GM21576 (cell line): Measurements from ENCODE around the gene ARF1.

Source experiments
- ATAC-seq: cut with Tn5 transposase; IDR thresholded peaks from one replicate; pipeline ENCODE4 v1.9.1; 2021; ENCODE audit warnings: mild to moderate bottlenecking, moderate library complexity; ENCODE audit not compliant: unreplicated experiment

Gene ARF1

DNA sequence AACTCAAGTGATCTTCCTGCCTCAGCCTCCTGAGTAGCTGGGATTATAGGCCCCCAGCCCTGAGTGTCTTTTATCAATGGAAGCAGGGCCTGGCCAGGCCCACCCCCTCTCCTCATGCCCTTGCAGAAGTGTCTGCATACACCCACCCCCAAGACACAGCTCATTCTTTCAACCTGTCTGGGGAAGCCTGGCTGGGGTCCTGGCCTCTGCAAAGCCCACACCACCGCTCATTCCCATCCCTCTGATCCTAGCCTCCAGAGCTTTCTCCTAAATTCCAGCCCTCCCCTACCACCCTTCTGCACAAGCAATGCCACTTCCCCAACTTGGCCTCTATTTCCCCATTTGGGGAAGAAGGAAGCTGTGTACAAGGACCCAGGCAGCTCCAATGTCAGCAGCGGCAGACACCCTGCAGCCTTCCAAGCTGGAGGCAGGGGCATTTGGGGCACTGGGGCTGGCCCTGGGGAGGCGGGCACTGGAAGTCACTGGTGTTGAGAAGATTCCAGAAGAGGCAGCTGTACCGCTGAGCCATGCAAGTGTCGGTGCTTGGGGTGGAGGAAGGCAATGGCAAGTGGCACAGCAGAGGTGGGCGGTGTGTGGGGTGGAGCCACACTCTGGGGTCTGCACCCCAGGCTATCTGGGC is 33.7 kb upstream of the ARF1 start:
- ATAC-seq: no peak

DNA sequence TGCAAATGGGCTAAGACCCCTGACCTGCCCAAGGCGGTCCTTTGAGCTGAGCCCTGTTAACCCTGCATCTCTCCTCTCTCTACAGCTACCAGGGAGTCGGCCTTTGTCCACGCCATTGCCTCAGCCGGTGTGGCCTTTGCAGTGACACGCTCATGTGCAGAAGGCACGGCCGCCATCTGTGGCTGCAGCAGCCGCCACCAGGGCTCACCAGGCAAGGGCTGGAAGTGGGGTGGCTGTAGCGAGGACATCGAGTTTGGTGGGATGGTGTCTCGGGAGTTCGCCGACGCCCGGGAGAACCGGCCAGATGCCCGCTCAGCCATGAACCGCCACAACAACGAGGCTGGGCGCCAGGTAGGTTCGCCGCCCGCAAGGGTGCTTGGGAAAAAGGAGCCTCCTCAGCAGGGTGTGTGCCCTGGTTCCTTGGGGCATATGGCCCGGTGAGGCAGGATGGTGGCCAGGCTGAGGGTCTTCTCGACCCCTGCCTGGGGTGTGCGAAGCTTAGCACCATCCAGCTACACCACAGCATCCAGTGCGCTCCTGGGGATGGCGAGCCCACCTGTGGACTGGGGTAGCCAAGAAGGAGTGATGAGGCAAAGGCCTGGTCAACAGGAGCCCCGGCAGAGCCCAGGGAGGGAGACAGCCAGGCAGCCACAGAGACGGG is 31.8 kb upstream of the ARF1 start:
- no peak for ATAC-seq

DNA sequence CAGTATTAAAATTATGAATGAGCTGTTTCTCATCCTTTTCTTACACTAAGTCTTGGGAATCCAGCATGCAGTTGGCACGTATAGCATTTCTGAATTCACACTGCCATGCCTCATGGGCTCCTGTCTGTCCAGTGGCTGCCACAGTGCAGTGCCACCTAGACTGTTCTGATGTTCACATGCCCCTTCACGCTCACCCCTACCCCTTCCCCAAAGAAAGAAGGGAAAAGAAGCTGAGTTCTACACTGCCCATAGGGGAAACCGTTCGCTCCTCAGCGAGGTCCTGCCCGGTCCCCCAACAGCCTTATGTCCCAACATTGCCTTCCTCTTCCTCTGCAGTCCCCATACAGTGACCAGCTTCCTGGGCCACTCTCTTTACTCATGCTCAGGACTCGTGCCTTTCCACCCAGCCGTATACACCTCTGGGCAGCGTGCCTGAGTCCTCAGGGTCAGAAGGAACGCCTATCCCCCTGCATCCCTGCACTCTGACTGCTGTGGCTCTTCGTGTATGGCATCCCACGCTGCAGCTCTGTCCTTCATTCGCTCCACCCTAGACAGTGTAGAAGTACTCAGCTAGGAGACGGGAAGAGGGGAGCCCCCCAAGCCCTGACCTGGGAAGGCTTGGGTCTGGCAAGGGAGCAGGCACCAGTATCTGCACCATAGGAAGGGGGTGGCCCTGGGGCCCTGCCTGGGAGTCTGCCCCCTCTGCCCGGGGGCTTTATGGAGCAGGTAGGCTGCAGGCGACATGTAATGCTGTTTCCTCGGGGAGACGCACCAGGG is 24.1 kb upstream of the ARF1 start:
- no peak for ATAC-seq

DNA sequence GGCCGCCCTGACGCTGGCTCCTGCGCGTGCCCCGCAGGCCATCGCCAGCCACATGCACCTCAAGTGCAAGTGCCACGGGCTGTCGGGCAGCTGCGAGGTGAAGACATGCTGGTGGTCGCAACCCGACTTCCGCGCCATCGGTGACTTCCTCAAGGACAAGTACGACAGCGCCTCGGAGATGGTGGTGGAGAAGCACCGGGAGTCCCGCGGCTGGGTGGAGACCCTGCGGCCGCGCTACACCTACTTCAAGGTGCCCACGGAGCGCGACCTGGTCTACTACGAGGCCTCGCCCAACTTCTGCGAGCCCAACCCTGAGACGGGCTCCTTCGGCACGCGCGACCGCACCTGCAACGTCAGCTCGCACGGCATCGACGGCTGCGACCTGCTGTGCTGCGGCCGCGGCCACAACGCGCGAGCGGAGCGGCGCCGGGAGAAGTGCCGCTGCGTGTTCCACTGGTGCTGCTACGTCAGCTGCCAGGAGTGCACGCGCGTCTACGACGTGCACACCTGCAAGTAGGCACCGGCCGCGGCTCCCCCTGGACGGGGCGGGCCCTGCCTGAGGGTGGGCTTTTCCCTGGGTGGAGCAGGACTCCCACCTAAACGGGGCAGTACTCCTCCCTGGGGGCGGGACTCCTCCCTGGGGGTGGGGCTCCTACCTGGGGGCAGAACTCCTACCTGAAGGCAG is 23.4 kb upstream of the ARF1 start:
- ATAC-seq: peak; percentile 14

DNA sequence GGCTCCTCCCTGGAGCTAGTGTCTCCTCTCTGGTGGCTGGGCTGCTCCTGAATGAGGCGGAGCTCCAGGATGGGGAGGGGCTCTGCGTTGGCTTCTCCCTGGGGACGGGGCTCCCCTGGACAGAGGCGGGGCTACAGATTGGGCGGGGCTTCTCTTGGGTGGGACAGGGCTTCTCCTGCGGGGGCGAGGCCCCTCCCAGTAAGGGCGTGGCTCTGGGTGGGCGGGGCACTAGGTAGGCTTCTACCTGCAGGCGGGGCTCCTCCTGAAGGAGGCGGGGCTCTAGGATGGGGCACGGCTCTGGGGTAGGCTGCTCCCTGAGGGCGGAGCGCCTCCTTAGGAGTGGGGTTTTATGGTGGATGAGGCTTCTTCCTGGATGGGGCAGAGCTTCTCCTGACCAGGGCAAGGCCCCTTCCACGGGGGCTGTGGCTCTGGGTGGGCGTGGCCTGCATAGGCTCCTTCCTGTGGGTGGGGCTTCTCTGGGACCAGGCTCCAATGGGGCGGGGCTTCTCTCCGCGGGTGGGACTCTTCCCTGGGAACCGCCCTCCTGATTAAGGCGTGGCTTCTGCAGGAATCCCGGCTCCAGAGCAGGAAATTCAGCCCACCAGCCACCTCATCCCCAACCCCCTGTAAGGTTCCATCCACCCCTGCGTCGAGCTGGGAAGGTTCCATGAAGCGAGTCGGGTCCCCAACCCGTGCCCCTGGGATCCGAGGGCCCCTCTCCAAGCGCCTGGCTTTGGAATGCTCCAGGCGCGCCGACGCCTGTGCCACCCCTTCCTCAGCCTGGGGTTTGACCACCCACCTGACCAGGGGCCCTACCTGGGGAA is 22.7 kb upstream of the ARF1 start:
- peak; percentile 51 for ATAC-seq

DNA sequence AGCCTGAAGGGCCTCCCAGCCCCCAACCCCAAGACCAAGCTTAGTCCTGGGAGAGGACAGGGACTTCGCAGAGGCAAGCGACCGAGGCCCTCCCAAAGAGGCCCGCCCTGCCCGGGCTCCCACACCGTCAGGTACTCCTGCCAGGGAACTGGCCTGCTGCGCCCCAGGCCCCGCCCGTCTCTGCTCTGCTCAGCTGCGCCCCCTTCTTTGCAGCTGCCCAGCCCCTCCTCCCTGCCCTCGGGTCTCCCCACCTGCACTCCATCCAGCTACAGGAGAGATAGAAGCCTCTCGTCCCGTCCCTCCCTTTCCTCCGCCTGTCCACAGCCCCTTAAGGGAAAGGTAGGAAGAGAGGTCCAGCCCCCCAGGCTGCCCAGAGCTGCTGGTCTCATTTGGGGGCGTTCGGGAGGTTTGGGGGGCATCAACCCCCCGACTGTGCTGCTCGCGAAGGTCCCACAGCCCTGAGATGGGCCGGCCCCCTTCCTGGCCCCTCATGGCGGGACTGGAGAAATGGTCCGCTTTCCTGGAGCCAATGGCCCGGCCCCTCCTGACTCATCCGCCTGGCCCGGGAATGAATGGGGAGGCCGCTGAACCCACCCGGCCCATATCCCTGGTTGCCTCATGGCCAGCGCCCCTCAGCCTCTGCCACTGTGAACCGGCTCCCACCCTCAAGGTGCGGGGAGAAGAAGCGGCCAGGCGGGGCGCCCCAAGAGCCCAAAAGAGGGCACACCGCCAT is 21.9 kb upstream of the ARF1 start:
- no peak for ATAC-seq

DNA sequence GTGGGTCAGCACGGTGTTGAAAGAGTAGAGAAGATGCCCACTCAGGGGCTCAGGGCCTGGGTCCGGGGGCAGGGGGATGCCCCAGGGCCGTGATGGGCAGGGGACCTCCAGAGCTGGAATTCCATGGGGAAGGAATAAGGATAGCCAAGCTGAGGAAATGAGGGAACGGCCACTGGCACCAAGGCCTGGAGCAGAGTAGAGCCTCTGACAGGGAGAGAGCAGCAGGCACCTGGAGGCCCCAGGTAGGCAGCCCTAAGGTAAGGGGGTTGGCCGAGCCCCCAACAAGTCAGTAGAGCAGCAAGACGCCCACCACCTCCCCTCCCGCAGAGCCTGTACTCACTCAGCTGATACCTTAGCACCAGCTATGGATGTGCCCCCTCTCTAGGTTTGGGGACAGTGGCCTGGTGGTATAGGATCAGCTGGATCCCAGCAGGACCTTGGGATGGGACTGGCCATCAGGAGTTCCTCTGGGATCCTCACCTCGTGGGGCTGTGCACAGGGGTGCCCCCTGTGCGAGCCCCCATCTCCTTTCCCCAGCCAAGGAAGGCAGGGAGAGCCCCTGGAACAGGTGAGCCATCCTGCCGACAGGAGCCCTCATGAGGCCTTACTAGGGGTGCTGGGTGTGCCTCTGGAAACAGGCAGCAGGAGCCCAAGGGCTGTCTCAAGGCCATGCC is 21.0 kb upstream of the ARF1 start:
- ATAC-seq: no peak

DNA sequence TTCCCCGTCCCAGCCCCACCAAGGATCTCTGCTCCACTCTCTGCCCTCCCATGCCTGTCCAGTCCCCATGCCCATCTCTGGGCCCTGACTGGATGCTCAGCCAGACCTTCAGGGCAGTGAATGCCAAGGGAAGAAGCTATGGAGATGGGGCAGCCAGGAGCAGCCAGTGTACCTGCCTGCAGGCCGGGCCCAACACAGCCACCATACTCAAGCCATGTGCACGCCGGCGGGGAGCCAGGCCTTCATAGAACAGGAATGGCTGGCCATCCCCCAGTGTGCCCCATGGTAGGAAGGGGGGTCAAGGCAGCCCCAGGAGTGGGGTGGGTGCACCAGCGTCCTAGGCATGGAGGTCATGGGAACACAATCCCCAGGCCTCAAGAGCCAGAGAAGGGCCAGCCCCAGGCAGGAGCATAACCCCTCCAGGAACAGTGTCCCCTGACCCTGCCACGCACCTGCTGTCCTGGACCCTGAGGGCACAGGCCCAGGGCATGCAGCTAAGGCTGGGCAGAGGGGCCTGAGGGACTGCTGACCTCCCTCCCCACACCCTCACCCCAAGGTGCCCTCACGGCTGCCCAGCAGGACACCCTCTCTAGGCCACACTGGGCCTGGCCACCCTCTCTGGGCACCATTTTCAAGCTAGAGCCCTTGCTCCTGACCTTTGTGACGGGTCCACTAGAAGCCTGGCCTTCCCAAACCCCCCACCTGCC is 20.3 kb upstream of the ARF1 start:
- ATAC-seq: no peak

DNA sequence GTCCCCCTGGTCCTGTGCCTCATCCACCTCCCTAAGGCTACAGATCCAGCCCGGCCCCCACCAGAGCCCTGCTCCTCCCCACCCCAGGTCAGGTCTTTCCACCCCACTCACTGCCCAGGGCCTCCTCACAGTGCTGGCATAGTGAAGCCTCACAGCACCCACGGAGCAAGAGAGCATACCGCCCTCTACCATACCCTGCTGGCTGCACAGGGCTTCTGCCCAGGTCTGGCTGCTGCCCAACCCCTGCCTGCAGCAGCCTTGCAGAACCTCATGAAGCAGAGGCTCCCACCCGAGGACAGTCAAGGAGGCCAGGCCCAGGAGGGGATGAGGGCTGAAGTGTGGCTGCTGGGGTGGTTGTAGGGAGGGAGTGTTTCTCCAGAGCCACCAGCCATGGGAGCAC is 19.7 kb upstream of the ARF1 start:
- ATAC-seq: no peak

DNA sequence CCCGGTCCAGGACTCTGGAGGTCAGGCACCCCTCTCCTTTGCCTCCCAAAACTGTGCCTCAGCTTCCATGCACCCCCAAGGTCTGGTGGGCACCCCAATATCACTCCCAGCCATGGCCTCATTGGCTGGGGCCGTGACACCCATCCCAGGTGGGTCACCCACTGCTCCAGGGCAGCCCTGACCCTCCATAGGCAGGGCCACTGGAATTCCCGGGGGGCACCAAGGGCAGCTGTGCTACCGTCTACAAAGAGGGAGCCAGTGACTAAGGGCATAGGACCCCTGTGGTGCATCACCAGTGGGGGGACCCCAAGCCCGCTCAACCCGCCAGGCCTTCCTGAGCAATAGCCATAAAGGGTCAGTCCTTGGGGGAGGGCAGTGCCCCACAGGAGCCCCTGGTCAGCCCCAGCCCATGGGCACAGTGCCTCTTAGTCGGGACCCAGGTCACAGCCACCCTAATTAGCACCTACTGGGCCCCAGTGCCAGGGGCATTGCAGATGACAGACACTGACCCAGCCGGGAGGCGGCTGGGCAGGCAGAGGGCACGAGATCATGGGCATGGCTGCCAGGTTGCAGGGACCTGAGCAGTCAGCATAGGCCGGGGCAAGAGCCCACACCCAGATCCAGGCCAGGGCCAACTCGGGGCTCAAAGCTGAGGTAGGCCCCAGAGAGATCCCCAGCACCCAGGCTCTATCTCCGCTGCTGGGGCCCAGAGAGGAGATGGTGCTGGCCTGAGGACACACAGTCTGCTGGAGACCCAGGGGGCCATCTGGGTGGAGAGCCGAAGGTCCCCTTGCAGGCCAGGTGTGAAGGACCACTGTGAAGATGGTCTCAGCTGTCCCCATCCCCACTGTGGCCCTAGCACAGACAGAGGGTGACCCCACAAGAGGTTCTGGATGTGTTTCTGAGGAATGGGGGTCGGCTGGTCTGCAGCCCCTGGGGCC is 19.0 kb upstream of the ARF1 start:
- ATAC-seq: no peak

DNA sequence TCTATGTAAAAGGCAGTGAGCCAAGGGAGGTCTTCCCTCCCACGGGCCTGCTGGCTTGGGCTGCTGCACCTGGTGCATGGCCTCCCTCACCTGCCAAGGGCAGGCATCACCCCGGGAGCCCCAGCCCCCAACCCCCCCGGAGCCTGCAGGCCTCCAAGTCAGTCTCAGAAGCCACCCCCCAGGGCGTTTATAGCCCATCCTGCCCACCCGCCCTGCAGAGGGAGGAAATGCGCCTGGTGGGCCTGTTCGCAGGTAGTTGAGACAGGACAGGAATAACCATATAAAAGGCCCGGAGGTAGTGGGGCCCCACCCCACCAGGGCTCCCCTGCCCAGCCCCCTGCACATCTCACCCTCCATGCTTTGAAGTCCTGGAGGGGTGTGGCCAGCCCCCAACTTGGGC is 18.2 kb upstream of the ARF1 start:
- no peak for ATAC-seq

DNA sequence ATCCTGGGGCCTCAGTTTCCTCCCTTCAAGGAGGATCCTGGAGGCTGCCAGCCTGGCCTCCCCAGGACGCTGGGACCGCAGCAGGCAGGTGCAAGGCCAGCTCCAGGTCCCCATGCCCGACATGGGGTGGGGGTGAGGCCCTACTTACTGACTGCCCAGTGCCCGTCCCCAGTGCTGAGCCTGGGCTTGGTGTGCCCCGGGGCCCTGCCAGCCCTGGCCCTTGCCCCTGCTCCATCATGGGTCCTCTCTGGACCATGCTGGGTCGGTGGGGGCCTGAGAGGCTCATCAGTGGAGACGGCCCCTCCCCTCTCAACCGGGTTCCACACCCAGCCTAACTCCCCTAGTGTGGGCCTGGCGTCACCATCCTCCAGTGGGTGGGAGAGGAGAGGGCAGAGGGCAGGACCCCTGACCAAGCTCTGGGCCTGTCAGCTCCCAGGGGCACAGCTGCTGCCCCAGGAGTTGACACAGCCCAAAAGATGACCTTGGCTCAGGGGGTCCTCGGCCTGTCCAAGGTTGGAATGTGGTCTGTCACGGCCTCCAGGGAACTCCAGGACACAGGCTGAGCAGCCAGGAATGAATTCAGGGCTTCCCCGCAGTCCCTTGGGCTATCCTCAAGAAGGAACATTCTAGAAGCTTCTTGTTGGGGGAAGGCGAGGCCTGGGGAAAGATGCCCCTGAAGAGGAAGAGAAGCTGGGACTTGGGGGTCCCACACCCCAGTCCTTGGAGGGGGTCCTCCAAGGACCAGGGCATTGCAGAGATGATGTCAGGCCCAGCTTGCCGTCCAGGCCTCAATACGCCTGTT is 17.6 kb upstream of the ARF1 start:
- ATAC-seq: no peak

DNA sequence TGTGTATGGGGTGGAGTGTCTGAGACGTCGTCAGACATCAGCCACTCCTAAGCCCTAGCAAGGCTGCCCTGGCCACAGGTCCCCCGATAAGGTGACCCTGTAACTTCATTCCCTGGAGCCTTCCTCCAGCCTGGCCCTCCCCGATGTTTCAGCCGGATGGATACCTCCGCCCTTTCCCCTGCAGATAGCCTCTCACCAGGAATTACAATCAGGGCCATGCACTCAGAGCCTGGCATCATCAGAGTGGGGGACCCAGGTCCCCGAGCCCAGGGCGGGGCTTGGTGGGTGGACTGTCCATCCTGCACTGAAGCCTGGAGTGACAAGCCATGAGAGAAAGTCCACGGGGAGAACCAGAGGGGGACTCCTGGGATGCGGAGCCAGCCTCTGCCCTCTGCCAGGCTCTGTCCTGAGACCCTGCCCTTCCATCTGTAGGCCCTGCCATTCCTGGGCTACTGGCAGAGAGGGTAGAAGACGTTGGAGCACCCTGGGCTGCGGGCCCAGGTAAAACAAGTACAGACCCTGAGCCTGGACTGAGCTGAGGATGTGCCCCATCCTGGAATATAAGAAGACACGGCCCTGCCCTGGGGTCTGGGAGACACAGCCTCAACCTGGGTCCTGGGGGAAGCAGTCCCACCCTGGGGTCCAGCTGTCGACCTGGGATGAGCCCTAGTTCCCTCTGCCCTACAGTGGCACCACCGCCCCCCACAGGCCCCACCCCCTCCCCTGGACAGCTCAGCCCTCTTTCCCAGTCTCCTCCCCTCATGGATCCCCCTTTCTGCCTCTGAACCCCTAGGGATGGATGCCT is 16.8 kb upstream of the ARF1 start:
- no peak for ATAC-seq

DNA sequence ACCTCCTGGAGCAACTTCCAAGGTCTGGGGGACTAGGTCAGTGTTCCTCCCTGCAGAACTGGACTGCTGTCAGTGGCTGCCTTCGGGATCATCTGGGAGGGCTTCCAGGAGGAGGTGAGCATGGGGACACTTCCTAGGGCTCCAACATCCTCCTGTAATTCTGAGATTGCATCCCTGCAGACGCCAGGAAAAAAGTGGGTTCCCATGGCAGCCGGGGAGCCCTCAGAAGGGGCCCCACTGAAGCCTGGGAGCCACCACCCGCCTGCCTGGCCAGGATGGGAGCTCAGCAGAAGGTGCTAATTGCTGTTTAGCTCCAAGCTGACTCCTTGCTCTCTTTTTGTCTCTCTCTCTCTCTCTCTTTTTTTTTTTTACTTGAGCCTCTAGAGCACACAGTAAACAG is 16.1 kb upstream of the ARF1 start:
- ATAC-seq: no peak

DNA sequence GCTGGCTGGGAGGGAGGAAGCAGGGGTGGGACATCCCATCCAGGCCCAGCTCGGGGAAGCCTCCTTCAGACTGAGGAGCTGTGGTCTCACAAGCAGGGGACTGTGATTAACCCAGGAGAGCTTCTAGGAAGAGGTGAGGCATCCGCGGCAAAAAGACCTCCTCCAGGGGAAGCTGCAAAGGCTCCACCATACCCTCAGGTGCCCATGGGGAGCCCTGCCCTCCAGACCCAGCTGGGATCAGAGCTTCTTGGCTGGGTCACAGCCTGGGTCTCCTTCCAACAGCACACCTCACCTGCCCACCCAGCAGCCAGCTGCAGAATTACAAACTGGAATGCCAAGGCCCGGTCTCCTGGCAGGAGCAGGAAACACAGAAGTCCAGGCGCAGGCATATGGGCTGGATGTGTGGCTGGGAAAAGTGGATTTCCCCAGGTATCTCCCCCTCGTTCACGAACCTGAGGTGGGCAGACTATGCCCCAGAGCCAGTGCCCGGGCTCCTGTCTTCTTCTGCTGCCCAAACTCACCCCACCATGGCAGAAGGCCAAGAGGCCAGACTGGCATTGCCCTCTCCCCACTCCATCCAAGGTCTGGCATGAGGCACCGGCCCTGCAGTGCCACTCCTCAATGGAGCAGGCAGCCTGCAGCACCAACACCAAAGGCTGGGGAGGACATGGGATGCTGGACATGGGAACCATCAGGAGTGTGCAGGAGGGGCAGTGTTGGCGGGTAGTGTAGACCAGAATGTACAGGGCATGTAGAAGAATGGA is 15.4 kb upstream of the ARF1 start:
- no peak for ATAC-seq
